T-helper 9 cell (primary cell): ENCODE results near the gene TOMM40.
"Not testable (repeated sequence)": the region's sequence is repeated elsewhere in the genome, so short reads cannot be mapped to it uniquely, and the experiment has no call there.

Experiments used
- DNase-seq: peaks from one replicate; pipeline ENCODE4 v3.0.0-alpha.2; 2020

The TOMM40 gene

DNA sequence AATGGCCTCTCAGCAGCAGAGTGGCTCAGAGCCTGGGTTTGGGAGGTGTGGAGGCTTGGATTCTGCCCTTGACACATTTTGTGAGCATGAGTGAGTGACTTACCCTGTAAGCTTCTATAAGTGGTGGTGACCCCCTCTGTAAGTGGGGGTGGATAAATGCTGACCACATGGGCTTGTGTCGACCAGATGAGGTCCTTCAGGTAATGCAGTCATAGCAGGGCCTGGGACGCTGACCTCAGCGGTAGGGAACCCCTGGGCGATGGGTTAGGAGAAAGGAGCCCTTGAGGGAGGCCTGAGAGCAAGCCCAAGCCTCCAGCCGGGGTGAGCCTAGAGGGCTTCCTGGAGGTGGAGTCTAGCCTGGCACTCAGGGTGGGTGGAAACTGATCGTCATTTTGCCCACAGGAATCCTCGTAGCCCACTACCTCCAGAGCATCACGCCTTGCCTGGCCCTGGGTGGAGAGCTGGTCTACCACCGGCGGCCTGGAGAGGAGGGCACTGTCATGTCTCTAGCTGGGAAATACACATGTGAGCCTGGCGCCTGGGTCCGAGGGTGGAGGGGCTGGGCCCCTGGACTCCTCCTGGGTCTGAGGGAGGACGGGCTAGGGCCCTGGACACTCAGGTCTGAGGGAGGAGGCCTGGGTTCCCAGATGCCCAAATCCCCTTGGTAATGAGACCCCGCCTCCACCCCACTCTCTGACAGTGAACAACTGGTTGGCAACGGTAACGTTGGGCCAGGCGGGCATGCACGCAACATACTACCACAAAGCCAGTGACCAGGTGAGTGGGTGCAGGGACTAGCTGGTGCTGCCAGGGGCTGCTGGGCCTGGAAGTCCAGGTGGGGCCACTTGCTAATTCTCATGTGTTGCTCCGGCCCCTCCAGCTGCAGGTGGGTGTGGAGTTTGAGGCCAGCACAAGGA is 9.5 kb downstream of the TOMM40 start:
- no peak for DNase-seq

DNA sequence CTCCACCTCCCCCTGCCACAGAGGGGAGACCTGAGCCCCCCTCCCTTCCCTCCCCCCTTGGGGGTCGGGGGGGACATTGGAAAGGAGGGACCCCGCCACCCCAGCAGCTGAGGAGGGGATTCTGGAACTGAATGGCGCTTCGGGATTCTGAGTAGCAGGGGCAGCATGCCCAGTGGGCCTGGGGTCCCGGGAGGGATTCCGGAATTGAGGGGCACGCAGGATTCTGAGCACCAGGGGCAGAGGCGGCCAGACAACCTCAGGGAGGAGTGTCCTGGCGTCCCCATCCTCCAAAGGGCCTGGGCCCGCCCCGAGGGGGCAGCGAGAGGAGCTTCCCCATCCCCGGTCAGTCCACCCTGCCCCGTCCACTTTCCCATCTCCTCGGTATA is 12.2 kb downstream of the TOMM40 start:
- no peak for DNase-seq

- peak; percentile 77 for DNase-seq
Measured at GRCh38 chr19:44903602-44904425, 12.8 kb downstream of the TOMM40 start.

GRCh38 chr19:44904426-44904994 is 13.5 kb downstream of the TOMM40 start:
- no peak for DNase-seq

- no peak for DNase-seq
Measured at GRCh38 chr19:44905437-44906160, 14.5 kb downstream of the TOMM40 start, which contains the start of gene APOE. Gene APOE (plus strand): TSS chr19:44905796. CDS start chr19:44906625, 829 bp downstream.

GRCh38 chr19:44907613-44908012 is 16.6 kb downstream of the TOMM40 start:
- no peak for DNase-seq

- no peak for DNase-seq
Measured at GRCh38 chr19:44908074-44908835, 17.2 kb downstream of the TOMM40 start.

DNA sequence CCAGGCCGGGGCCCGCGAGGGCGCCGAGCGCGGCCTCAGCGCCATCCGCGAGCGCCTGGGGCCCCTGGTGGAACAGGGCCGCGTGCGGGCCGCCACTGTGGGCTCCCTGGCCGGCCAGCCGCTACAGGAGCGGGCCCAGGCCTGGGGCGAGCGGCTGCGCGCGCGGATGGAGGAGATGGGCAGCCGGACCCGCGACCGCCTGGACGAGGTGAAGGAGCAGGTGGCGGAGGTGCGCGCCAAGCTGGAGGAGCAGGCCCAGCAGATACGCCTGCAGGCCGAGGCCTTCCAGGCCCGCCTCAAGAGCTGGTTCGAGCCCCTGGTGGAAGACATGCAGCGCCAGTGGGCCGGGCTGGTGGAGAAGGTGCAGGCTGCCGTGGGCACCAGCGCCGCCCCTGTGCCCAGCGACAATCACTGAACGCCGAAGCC is 17.8 kb downstream of the TOMM40 start:
- no peak for DNase-seq

DNA sequence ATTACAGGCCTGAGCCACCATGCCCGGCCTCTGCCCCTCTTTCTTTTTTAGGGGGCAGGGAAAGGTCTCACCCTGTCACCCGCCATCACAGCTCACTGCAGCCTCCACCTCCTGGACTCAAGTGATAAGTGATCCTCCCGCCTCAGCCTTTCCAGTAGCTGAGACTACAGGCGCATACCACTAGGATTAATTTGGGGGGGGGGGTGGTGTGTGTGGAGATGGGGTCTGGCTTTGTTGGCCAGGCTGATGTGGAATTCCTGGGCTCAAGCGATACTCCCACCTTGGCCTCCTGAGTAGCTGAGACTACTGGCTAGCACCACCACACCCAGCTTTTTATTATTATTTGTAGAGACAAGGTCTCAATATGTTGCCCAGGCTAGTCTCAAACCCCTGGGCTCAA is 18.7 kb downstream of the TOMM40 start:
- no peak for DNase-seq

DNA sequence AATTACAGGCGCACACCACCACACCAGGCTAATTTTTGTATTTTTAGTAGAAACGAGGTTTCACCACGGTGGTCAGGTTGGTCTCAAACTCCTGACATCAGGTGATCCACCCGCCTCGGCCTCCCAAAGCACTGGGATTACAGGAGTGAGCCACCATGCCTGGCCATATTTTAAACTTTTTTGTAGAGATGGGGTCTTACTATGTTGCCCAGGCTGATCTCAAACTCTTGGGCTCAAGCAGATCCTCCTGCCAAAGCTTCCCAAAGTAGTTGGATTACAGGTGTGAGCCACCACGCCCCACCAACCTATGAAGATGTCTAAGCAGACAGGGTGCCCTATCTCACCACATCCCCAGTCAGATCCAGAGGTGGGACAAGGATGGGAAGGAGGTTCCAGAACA is 20.8 kb downstream of the TOMM40 start:
- DNase-seq = not testable (repeated sequence)

DNA sequence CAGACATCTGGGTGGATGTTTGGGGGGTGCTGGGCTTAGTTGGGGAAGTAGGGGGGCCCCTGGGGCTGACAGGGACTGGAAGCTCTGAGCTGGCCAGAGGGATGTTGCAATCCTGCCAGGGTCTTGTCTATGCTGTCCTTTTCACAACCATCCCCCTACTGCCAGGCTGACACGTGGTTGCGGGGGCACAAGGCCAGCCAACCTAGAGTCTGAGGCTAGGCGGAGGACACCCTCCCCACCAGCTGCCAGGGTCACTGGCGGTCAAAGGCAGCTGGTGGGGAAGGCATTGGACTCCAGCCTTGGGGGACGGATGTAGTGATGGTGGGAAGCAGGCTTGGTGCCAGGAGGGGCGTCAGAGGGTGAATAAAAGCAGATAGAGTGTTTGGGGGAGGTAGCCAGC is 21.8 kb downstream of the TOMM40 start:
- no peak for DNase-seq

DNA sequence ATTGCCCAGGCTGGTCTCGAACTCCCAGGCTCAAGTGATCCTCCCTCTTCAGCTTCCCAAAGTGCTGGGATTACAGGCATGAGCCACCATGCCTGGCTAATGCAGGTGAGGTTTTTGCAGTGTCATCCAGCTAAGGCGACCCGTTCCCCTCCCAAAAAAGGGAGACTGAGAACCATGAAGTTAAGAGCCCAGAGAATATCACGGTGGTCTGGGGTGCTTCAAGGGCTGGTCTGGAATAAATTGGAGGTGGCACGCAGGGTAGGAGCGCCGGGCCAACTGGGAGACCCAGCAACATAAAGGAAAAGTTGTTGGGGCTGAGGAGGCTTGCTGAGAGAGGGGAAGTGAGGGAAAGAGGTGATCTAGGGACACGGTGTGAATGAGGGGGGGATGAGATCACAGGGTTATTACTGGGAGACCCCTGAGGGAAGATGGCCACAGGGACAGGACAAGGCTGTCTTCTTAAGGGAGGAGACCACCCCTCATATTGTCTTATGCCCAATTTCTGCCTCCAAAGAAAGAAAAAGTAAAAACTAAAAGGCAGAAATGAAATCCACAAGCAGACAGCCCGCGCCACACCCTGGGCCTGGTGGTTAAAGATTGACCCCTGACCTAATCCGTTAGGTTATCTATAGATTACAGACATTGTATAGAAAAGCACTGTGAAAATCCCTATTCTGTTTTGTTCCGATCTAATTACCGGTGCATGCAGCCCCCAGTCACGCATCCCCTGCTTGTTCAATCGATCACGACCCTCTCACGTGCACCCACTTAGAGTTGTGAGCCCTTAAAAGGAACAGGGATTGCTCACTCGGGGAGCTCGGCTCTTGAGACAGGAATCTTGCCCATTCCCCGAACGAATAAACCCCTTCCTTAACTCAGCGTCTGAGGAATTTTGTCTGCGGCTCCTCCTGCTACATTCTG is 22.7 kb downstream of the TOMM40 start:
- not testable (repeated sequence) for DNase-seq

DNA sequence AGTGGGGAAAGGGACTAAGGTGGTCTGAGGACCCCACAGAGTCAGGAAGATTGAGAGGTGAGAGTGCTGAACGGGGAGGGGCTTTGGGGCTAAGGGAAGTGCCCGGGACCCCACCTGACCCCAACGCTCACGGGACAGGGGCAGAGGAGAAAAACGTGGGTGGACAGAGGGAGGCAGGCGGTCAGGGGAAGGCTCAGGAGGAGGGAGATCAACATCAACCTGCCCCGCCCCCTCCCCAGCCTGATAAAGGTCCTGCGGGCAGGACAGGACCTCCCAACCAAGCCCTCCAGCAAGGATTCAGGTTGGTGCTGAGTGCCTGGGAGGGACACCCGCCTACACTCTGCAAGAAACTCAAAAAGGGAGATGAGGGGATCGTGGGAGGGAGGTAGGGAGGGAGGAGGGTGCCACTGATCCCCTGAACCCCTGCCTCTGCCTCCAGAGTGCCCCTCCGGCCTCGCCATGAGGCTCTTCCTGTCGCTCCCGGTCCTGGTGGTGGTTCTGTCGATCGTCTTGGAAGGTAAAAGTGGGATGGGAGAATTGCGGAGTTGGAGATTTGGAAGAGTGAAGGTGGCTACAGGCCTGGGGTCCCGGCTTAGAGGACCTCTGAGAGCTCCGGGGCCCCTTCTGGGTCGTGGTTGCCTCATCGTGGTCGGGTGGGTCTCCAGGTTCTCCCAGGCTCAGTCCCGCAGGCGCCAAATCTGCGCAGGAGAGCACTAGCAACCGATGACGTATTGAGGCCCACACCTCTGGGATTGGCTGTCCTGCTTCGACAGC is 23.6 kb downstream of the TOMM40 start, which contains the start of gene APOC1:
Gene APOC1 (plus strand): TSS at position 176 of the 774 bp plus-strand sequence. CDS start 284 bp downstream, at position 460.
- DNase-seq = peak; percentile 55

DNA sequence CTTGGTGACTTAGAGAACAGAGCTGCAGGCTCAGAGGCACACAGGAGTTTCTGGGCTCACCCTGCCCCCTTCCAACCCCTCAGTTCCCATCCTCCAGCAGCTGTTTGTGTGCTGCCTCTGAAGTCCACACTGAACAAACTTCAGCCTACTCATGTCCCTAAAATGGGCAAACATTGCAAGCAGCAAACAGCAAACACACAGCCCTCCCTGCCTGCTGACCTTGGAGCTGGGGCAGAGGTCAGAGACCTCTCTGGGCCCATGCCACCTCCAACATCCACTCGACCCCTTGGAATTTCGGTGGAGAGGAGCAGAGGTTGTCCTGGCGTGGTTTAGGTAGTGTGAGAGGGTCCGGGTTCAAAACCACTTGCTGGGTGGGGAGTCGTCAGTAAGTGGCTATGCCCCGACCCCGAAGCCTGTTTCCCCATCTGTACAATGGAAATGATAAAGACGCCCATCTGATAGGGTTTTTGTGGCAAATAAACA is 33.2 kb downstream of the TOMM40 start:
- no peak for DNase-seq

DNA sequence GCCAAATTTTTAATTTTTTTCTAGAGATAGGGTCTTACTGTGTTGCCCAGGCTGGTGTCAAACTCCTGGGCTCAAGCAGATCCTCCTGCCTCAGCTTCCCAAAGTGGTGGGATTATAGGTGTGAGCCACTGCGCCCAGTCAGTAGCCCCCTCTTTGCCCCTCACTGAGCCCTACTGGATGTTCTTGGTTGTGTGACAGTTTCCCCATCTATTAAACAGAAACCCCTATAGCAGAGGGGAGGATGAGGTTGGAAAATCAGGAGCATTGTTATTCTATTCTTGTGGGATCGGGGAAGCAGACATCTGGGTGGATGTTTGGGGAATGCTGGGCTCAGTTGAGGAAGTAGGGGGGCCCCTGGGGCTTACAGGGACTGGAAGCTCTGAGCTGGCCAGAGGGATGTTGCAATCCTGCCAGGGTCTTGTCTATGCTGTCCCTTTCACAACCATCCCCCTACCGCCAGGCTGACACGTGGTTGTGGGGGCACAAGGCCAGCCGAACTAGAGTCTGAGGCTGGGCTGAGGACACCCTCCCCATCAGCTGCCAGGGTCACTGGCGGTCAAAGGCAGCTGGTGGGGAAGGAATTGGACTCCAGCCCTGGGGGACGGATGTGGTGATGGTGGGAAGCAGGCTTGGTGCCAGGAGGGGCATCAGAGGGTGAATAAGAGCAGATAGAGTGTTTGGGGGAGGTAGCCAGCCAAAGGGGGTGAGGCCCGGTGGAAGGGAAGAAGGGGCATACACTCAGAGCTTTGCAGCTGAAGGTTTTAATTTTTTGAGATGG is 34.2 kb downstream of the TOMM40 start:
- no peak for DNase-seq

DNA sequence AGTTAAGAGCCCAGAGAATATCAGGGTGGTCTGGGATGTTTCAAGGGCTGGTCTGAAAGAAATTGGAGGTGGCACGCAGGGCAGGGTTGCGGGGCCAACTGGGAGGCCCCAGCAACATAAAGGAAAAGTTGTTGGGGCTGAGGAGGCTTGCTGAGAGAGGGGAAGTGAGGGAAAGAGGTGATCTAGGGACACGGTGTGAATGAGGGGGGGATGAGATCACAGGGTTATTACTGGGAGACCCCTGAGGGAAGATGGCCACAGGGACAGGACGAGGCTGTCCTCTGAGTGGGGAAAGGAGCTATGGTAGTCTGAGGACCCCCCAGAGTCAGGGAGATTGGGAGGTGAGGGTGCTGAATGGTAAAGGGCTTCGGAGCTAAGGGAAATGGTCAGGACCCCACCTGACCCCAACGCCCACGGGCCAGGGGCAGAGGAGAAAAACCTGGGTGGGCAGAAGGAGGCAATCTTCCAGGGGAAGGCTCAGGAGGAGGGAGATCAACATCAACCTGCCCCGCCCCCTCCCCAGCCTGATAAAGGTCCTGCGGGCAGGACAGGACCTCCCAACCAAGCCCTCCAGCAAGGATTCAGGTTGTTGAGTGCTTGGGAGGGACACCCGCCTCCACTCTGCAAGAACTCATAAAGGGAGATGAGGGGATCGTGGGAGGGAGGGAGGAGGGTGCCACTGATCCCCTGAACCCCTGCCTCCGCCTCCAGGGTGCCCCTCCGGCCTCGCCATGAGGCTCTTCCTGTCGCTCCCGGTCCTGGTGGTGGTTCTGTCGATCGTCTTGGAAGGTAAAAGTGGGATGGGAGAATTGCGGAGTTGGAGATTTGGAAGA is 35.4 kb downstream of the TOMM40 start:
- DNase-seq = not testable (repeated sequence)

- DNase-seq = no peak
Measured at GRCh38 chr19:44927746-44928145, 36.7 kb downstream of the TOMM40 start.

DNA sequence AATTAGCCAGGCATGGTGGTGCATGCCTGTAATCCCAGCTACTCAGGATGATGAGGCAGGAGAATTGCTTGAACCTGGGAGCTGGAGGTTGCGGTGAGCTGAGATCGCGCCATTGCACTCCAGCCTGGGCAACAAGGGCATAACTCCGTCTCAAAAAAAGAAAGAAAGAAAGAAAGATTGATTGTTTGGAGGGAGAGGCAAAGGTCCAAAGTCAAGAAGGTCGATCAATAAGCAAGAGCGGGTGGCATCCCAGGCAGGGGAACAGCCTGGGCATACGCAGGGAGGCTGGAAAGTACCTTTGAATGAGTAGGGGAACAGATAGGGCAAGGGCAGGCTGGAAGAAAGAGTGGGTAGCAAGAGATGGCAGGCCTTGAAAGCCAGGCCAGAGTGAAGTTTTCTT is 39.0 kb downstream of the TOMM40 start:
- DNase-seq = no peak
